Caki2 (cell line): ENCODE results near the gene LRPPRC. TPM values are rescaled to one million over a fixed set of nuclear protein-coding genes. Genes with fewer than 3 reads are reported as not detected.
A peak's percentile ranks its signal among the peaks of the same experiment; 100 is the strongest.
"Not testable (repeated sequence)": the region's sequence is repeated elsewhere in the genome, so short reads cannot be mapped to it uniquely, and the experiment has no call there.

Experiments used
- DNase-seq: peaks from one replicate; pipeline ENCODE4 v3.0.0-alpha.2; 2015; ENCODE audit warnings: low read depth
- in situ Hi-C: cut with HindIII; loops from 2 replicates; pipeline ENCODE4 v1.10.0; 2016; ENCODE audit warnings: low sequenced_read_pairs, low pct_unique_long_range_greater_than_20kb, mixed read lengths
- total RNA-seq: library from RNA; depleted of rRNA; stranded (reverse); fragments of >200 nt; shearing (Covaris generic); gene quantifications from 2 replicates; pipeline ENCODE4 v1.2.3, GENCODE V29; 2014; ENCODE audit warnings: low replicate concordance; rRNA removed

The LRPPRC gene
- 60.9 and 74.8 TPM in 2 replicates for total RNA-seq

- DNase-seq: peak; percentile 94
- in situ Hi-C loops: no loop called here
These were observed at the start of gene LRPPRC for GRCh38 chr2:43995733-43996533. LRPPRC (minus strand) TSS chr2:43995989; CDS start chr2:43995947, 42 bp downstream.

- in situ Hi-C loops: no loop called here
- DNase-seq: no peak
These were observed 49.3 kb upstream of the LRPPRC start for GRCh38 chr2:44045061-44045460.

GRCh38 chr2:44044281-44044720, 48.5 kb upstream of the LRPPRC start:
- in situ Hi-C loops: no loop called here

DNA sequence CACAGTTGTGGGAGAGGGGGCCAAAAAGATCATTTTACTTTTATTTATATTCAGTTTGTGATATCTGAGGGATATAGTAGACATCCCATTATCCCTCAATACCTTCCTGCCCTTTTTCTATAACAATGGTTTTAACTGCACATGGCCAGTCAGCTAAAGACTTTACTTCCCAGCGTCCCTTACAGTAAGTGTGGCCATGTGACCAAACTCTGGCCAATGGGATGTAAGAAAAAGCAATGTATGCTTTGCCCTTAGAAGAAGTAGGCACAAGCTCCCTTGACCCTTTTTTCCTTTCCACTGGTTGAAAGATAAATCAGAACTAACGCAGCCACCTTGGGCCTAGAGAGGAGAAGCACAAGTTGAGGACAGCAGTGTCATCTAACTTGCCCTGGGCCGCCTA, 44.6 kb upstream of the LRPPRC start:
- DNase-seq: no peak
- in situ Hi-C loops: no loop called here

More at GRCh38 chr2:44044281-44044720, 48.5 kb upstream of the LRPPRC start:
- peak; percentile 78 for DNase-seq

- in situ Hi-C loops: no loop called here
- DNase-seq: no peak
These were observed 42.5 kb upstream of the LRPPRC start for GRCh38 chr2:44038277-44038676.

DNA sequence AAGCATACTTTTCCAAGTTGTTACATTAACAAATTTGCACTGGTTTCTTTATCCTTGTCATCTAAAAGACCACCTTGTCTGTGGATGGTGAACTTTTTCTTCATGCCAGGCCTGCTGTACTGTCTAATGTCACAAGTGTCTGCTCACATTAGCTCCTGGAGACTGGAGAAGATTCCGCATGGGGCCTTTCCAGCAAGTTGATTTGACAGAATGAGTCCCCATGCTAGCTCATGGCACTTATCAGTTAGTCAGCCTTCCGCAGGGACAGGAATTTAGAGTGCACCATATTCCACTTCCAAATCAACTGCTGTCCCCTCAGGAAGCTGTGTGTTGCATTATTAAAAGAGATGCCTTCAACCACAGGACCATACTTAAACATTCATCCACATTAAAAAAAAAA, 41.4 kb upstream of the LRPPRC start:
- DNase-seq: no peak
- in situ Hi-C loops: no loop called here

GRCh38 chr2:44033947-44034346, 38.2 kb upstream of the LRPPRC start:
- no peak for DNase-seq
- in situ Hi-C loops: no loop called here

DNA sequence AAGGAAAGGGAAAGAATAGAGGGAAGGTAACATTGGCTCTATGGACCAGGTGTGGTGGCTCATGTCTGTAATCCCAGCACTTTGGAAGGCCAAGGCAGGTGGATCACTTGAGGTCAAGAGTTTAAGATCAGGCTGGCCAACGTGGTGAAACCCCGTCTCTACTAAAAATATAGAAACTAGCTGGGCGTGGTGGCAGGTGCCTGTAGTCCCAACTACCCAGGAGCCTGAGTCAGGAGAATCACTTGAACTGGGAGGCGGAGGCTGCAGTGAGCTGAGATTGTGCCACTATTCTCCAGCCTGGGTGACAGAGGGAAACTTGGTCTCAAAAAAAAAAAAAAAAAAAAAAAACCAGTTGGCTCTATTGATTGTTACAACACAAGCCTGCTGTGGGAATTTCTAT, 31.3 kb upstream of the LRPPRC start:
- DNase-seq, in situ Hi-C loops: not testable (repeated sequence)

GRCh38 chr2:44016282-44016681, 20.5 kb upstream of the LRPPRC start:
- in situ Hi-C loops: no loop called here
- peak; percentile 30 for DNase-seq

DNA sequence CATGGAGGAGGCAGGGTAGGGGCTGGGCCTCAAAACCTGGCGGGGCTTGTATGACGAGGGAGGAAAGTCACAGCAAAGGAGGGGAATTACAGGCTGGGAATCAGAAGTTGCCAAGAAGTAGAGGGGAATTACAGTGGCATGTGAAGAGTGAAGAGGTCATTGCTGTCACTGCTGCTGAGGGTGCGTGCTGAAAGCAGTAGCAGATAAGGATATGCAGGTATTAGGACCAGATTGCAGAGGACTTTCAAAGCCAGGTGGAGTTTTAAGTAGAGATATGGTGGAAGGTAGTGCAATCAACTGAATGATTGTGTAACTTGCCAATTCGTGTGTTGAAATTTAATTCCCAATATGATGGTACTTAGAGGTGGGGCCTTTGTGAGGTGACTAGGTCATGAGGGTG, 19.4 kb upstream of the LRPPRC start:
- in situ Hi-C loops: no loop called here
- no peak for DNase-seq

DNA sequence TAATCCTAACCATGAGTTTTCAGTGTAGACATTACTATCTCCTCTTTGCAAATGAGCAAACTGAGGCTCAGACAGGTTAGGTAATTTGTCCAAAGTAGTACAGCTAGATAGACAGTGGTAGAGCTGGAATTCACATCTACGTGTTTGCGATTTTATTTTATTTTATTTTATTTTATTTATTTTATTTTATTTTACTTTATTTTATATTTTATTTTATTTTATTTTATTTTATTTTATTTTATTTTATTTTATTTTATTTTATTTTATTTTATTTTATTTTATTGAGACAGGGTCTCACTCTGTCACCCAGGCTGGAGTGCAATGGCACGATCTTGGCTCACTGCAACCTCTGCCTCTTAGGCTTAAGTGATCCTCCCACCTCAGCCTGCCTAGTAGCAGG, 17.4 kb upstream of the LRPPRC start:
- in situ Hi-C loops, DNase-seq: not testable (repeated sequence)

DNA sequence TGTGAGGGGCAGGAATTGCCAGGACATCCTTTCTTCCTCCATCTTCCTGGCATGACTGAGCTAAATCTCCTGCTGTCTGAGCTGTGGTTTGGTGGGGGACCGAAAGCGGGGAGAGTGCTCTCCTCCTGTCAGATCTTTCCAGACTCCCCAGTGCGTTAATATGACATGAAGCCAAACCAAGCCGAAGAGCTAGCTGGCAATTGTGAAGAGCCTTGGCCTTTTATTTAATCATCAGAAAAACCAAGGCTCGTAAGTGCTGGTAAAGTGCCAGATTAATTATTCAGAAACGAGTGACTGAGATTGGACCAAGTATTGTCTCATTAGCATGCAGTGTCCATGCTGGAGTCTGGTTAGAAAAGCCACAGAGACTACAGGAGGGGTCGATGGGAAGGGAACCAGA, 14.5 kb upstream of the LRPPRC start:
- DNase-seq: no peak
- in situ Hi-C loops: no loop called here

- no peak for DNase-seq
- in situ Hi-C loops: no loop called here
These were observed 13.4 kb upstream of the LRPPRC start for GRCh38 chr2:44009136-44009735.

DNA sequence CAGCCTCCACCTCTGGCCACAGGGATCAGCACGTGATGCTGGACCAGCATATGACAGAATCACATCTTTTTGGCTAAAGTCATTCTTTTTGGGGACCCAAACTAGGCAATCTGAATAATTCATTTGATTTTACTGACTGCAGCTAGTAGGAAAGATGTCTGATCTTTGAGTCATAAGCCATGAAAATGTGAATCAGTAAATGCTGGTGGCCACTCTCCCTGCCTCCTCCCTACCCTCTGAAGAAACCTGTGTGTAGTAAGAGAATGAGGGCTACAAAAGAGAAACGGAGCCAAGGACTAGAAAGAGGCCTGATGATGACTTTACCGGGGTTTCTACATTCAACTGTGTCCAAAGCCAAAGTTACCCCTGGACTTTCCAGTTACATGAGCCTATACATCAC, 10.1 kb upstream of the LRPPRC start:
- in situ Hi-C loops: no loop called here
- no peak for DNase-seq

DNA sequence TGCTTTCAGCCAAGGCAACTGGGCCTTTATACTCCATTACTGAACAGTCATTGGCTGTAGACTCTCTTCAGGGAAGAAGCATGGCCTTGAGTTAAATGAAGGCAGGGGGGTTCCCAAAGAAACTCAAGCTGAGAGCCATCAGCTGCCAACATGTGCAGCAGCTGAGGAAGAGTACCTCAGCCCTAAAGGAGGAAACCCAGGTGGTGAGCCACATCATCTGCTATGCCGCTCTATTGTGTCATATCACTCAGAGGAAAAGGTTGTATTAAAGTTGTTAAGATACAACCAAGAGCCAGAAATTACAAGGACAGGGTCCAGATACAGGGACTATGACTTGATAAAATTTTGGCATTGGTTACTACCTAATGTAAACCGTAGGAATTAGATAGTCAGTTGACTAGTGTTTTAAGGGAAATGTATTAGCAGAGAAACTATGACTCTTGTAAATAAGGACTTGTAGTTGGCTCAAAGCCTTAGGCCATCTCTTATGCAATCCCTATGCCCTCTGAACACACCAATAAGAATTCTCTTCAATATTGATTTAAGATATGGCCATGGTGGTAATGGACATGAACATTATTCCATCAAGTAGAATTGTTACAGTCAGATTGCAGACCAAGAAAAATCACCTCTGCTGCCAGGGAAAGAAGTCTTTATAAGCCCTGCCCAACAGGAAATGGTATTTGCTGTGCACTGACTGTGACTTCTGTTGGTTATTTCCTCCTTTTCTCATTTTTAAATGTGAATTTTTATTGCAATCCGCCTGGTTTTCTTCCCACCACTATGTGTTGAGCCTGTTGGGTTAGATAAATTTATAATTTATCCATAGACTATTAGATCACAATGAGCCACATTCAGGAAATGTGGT, 9.2 kb upstream of the LRPPRC start:
- no peak for DNase-seq
- in situ Hi-C loops: no loop called here

GRCh38 chr2:44001716-44002115, 5.9 kb upstream of the LRPPRC start:
- no peak for DNase-seq
- in situ Hi-C loops: no loop called here

- in situ Hi-C loops: no loop called here
- DNase-seq: no peak
These were observed 2.5 kb upstream of the LRPPRC start for GRCh38 chr2:43998263-43998662.

GRCh38 chr2:43993437-43993836, 2.4 kb downstream of the LRPPRC start:
- DNase-seq: no peak
- in situ Hi-C loops: no loop called here

DNA sequence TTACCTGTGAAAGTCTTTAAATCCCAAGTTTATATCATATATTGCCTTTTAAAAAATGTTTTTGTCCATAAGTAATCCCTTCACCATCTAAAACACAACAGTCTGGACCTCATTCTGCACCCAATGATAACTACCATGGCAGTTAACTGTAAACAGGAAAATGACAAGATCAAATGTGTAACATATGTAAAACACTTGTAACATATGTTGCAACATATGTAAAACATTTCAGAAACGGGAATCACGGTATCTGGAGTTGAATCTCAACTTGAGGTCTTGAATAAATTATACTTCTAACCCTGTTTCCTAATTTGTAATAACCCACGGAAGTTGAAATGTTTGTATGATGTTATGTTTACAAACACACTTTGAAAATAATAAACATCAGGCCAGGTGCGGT, 6.2 kb downstream of the LRPPRC start:
- no peak for DNase-seq
- in situ Hi-C loops: no loop called here
